Smooth muscle cell (in vitro differentiated cells): ENCODE data around the gene INSC. TPM values are rescaled to one million over a fixed set of nuclear protein-coding genes. Genes with fewer than 3 reads are reported as not detected.

ENCODE experiments used
- DNase-seq: peaks from one replicate; lab custom pipeline; 2025; ENCODE audit not compliant: unreplicated experiment; lab: John Stamatoyannopoulos, UW
- H2AFZ ChIP-seq: fragments of 200-600 bp; sonication (generic); 2 replicates; pipeline ENCODE4 v1.6.0; 2016; ENCODE audit warnings: antibody characterized with exemption, low read depth, mild to moderate bottlenecking
- H3F3A ChIP-seq: fragments of 200-600 bp; sonication (generic); 2 replicates; pipeline ENCODE4 v1.6.0; 2017; ENCODE audit warnings: antibody characterized with exemption, low read depth
- H3K27ac ChIP-seq: fragments of 200-600 bp; sonication (generic); 2 replicates; pipeline ENCODE4 v1.5.1; 2016; ENCODE audit warnings: low read depth, mild to moderate bottlenecking
- H3K27me3 ChIP-seq: fragments of 200-600 bp; sonication (generic); 2 replicates; pipeline ENCODE4 v1.6.1; 2016; ENCODE audit warnings: low read depth, mild to moderate bottlenecking
- H3K36me3 ChIP-seq: fragments of 200-600 bp; sonication (generic); 2 replicates; pipeline ENCODE4 v1.5.1; 2016; ENCODE audit warnings: low read depth
- H3K4me1 ChIP-seq: fragments of 200-600 bp; sonication (generic); 2 replicates; pipeline ENCODE4 v1.5.1; 2016; ENCODE audit warnings: low read depth
- H3K4me2 ChIP-seq: fragments of 200-600 bp; sonication (generic); 2 replicates; pipeline ENCODE4 v1.6.0; 2016; ENCODE audit warnings: mild to moderate bottlenecking
- H3K4me3 ChIP-seq: fragments of 200-600 bp; sonication (generic); 2 replicates; pipeline ENCODE4 v1.5.1; 2016; ENCODE audit warnings: mild to moderate bottlenecking
- H3K79me2 ChIP-seq: fragments of 200-600 bp; sonication (generic); 2 replicates; pipeline ENCODE4 v1.6.0; 2016; ENCODE audit warnings: low read depth, mild to moderate bottlenecking
- H3K9ac ChIP-seq: fragments of 200-600 bp; sonication (generic); 2 replicates; pipeline ENCODE4 v1.6.0; 2016; ENCODE audit warnings: low read depth
- H3K9me3 ChIP-seq: fragments of 200-600 bp; sonication (generic); replicated peaks from 2 replicates; pipeline ENCODE4 v1.5.1; 2016; ENCODE audit warnings: low read depth
- H4K20me1 ChIP-seq: fragments of 200-600 bp; sonication (generic); 2 replicates; pipeline ENCODE4 v1.6.0; 2016; ENCODE audit warnings: low read depth
- CTCF ChIP-seq: fragments of 200-600 bp; sonication (generic); IDR thresholded peaks from 2 replicates; pipeline ENCODE4 v1.5.1; 2017; ENCODE audit warnings: borderline replicate concordance, mild to moderate bottlenecking, antibody characterized with exemption; ENCODE audit not compliant: insufficient read depth, poor library complexity, severe bottlenecking
- WGBS: methylation state at CpG from one replicate; pipeline ENCODE4 v1.1.7; 2016; ENCODE audit warnings: low lambda C conversion rate; 5-methylcytosine and 5-hydroxymethylcytosine counted together
- polyA plus RNA-seq: library from polyadenylated mRNA; unstranded; fragments of >200 nt; fragmentation: Nextera tagmentation; extraction: Ambion mirVana; gene quantifications from 2 replicates; pipeline ENCODE4 v1.2.1, GENCODE V29; 2016
- total RNA-seq: library from RNA; depleted of rRNA; stranded (reverse); fragments of >200 nt; gene quantifications from 2 replicates; pipeline ENCODE4 v1.2.3, GENCODE V29; 2014

INSC gene
- total and polyA plus RNA-seq, 2 experiments from 2014 or later: not detected

DNA sequence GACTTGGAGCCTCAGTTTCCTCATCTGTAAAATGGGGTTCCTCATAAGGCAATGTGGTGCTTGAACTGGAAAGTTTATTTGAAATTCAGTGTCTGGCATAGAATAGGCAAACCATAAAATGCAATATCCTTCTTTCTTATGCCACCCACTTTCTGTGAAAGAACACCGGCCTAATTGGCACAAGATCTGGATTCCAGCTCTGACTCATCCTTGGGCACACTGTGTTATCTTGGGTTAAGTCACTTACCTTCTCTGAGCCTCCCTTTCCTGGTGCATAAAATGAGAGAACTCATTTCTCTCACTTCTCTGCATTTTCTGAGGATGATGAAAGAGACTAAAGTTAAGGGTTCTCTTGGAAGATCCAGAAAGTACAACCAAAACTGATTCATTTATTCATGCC, 5.1 kb downstream of the INSC start:
- H2AFZ ChIP-seq: no peak overlapping the region
- H3K79me2 ChIP-seq: no peaks in the 10 kb centered on the region
- H3K4me2 ChIP-seq: no peak overlapping the region
- H3K27me3 ChIP-seq: peaks cover 34% of the 10 kb centered on the region
- TF ChIP-seq CTCF: no peak
- H3K36me3 ChIP-seq: no peaks in the 10 kb centered on the region
- no peak overlapping the region for H3K9ac ChIP-seq
- DNase-seq: no peak
- H3K4me3 ChIP-seq: no peak overlapping the region
- H3K27ac ChIP-seq: no peak overlapping the region
- WGBS: 77% methylated on average over 1 of the region's 1 CpG
- no peaks in the 10 kb centered on the region for H4K20me1 ChIP-seq
- H3K9me3 ChIP-seq: no peaks in the 10 kb centered on the region
- H3F3A ChIP-seq: no peaks in the 10 kb centered on the region
- H3K4me1 ChIP-seq: no peaks in the 10 kb centered on the region

- Histone ChIP-seq H3K4me2 (no peak overlapping the region), H3K9ac (no peak overlapping the region), H3K27me3 (peaks cover 4% of the 10 kb centered on the region), H3K4me3 (no peak overlapping the region), H3F3A (no peaks in the 10 kb centered on the region), H3K79me2 (no peaks in the 10 kb centered on the region), H2AFZ (no peak overlapping the region), H3K4me1 (no peaks in the 10 kb centered on the region), H3K36me3 (no peaks in the 10 kb centered on the region), H4K20me1 (no peaks in the 10 kb centered on the region), H3K9me3 (no peaks in the 10 kb centered on the region), H3K27ac (no peak overlapping the region)
- no peak for TF ChIP-seq CTCF
- no peak for DNase-seq
- 24% methylated on average over 1 of the region's 1 CpG for WGBS
Measured at GRCh38 chr11:15123849-15124248, 9.1 kb downstream of the INSC start.

GRCh38 chr11:15124528-15124927, 9.8 kb downstream of the INSC start:
- Histone ChIP-seq H3K4me2 (no peak overlapping the region), H3K4me3 (no peak overlapping the region), H2AFZ (no peak overlapping the region), H3K27ac (no peak overlapping the region), H3K9me3 (no peaks in the 10 kb centered on the region), H4K20me1 (no peaks in the 10 kb centered on the region), H3K27me3 (peaks cover 4% of the 10 kb centered on the region), H3K9ac (no peak overlapping the region), H3K36me3 (no peaks in the 10 kb centered on the region), H3F3A (no peaks in the 10 kb centered on the region), H3K79me2 (no peaks in the 10 kb centered on the region), H3K4me1 (no peaks in the 10 kb centered on the region)
- WGBS: 65% methylated on average over 2 of the region's 2 CpGs
- DNase-seq: no peak
- no peak for TF ChIP-seq CTCF

DNA sequence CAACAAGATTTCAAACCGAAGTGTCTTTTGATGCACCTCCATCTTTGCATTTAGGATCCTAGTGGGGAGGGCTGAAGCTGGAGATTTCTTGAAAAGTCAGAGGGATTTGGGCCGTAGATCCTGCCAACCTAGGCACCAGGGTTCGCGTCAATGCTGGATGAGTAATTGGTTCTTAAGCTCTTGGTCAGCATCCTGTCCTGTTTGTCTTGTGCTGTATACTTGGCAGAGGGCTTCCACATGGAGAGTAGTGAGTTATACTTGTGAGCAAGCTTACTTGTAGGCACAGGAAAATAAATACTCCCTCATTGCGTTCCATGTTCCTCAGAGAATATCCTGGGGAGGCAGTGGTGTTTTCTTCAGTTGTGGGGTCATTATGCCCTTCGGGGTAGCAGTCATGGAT, 12.6 kb downstream of the INSC start:
- H3K27ac ChIP-seq: no peak overlapping the region
- no peak for DNase-seq
- no peaks in the 10 kb centered on the region for H3F3A ChIP-seq
- H3K4me2 ChIP-seq: no peak overlapping the region
- H4K20me1 ChIP-seq: no peaks in the 10 kb centered on the region
- peaks cover 4% of the 10 kb centered on the region for H3K27me3 ChIP-seq
- H3K79me2 ChIP-seq: no peaks in the 10 kb centered on the region
- H3K9ac ChIP-seq: no peak overlapping the region
- H3K9me3 ChIP-seq: no peaks in the 10 kb centered on the region
- H3K4me3 ChIP-seq: no peak overlapping the region
- no peaks in the 10 kb centered on the region for H3K4me1 ChIP-seq
- H3K36me3 ChIP-seq: no peaks in the 10 kb centered on the region
- TF ChIP-seq CTCF: no peak
- H2AFZ ChIP-seq: no peak overlapping the region
- WGBS: 75% methylated on average over 6 of the region's 6 CpGs
